PFSK-1 (cell line): ENCODE data around the gene PCSK9.

Experiments
- FOXP2 ChIP-seq: optimal IDR thresholded peaks from 2 replicates; pipeline ENCODE3; 2011; ENCODE audit warnings: borderline replicate concordance, control low read depth, inconsistent platforms; ENCODE audit not compliant: insufficient read depth; ENCODE audit errors: extremely low read length, extremely low read depth
- POLR2AphosphoS5 ChIP-seq: IDR thresholded peaks from 2 replicates; pipeline ENCODE4 v1.6.1; 2012; ENCODE audit warnings: low read depth, mild to moderate bottlenecking, control low read depth, low read length, moderate library complexity
- SIN3A ChIP-seq: IDR thresholded peaks from 2 replicates; pipeline ENCODE4 v1.6.1; 2012; ENCODE audit warnings: mild to moderate bottlenecking, low read length, moderate library complexity, borderline replicate concordance; ENCODE audit not compliant: insufficient read depth
- TAF1 ChIP-seq: IDR thresholded peaks from 2 replicates; pipeline ENCODE4 v1.6.1; 2012; ENCODE audit warnings: low read length, control low read depth, borderline replicate concordance; ENCODE audit not compliant: insufficient read depth
- TF ChIP-seq, protein P1 (sequence below), 2 experiments: IDR thresholded peaks; 2 replicates each; pipeline versions ENCODE4 v1.6.1 to v1.8.0; 2011 to 2012; ENCODE audit warnings: low read depth in 2 of 2, low read length in 2 of 2, control low read depth in 1 of 2, inconsistent platforms in 1 of 2, mild to moderate bottlenecking in 1 of 2, moderate library complexity in 1 of 2; ENCODE audit not compliant: insufficient read depth in 1 of 2

The PCSK9 gene

DNA sequence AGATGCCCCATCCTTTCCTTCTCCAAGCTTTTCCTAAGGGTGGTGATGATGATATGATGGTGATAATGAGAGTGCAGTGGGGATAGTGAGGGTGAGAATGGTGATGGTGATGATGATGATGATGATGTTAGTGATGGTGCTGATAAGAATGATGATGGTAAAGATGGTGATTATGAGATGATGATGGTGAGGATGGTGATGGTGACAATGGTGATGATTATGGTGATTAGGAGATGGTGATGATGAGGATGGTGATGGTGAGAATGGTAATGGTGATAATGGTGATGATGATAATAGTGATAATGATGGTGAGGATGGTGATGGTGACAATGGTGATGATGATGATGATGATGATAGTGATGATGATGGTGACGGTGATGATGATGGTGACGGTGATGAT is 36.7 kb upstream of the PCSK9 start:
- TF ChIP-seq, protein P1, sequence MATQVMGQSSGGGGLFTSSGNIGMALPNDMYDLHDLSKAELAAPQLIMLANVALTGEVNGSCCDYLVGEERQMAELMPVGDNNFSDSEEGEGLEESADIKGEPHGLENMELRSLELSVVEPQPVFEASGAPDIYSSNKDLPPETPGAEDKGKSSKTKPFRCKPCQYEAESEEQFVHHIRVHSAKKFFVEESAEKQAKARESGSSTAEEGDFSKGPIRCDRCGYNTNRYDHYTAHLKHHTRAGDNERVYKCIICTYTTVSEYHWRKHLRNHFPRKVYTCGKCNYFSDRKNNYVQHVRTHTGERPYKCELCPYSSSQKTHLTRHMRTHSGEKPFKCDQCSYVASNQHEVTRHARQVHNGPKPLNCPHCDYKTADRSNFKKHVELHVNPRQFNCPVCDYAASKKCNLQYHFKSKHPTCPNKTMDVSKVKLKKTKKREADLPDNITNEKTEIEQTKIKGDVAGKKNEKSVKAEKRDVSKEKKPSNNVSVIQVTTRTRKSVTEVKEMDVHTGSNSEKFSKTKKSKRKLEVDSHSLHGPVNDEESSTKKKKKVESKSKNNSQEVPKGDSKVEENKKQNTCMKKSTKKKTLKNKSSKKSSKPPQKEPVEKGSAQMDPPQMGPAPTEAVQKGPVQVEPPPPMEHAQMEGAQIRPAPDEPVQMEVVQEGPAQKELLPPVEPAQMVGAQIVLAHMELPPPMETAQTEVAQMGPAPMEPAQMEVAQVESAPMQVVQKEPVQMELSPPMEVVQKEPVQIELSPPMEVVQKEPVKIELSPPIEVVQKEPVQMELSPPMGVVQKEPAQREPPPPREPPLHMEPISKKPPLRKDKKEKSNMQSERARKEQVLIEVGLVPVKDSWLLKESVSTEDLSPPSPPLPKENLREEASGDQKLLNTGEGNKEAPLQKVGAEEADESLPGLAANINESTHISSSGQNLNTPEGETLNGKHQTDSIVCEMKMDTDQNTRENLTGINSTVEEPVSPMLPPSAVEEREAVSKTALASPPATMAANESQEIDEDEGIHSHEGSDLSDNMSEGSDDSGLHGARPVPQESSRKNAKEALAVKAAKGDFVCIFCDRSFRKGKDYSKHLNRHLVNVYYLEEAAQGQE (IDR thresholded peaks at IDR 0.05; ENCODE audit: insufficient read depth in 1 of 2, low read depth in 2 of 2, low read length in 2 of 2): no peak
- TF ChIP-seq POLR2AphosphoS5 (no peak), FOXP2 (no peak), TAF1 (no peak), SIN3A (no peak)

DNA sequence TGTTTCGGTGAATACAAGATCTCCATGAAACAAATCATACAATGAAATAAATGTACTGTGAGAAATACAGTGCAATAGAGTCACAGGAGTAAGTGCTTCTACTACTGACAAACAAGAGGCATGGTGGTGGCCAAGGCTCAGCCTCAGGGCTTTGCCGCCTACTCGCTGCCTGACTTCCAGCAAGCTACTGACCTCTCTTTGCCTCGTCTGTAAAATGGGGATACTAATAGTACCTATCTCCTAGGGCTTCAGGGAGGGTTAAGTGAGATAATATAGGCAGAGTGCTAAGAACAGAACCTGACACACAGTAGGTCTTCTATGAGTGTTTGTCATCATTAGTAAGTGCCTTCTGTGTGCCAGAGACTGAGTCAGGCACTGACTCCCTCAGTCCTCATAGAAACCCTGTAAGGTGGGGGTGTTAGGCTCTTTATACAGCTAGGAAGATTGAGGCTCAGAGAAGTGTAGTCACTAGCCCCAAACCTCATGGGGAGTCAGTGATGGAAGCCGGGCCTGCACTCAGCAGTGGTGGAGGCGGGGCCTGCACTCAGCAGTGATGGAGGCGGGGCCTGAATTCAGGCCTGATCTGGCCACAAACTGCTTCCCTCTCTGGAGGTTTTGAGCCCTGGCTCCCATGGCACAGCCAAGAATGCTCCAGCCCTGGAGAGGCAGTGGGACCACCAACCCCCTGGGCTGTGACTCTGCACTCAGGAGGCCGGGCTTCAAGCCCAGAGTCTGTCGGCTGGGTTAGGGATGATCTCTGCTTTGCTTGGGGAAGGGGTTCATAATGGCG is 33.8 kb upstream of the PCSK9 start:
- TF ChIP-seq TAF1 (no peak), FOXP2 (no peak), POLR2AphosphoS5 (no peak), SIN3A (no peak)
- TF ChIP-seq, protein P1 (IDR thresholded peaks at IDR 0.05; ENCODE audit: insufficient read depth in 1 of 2, low read depth in 2 of 2, low read length in 2 of 2): no peak

DNA sequence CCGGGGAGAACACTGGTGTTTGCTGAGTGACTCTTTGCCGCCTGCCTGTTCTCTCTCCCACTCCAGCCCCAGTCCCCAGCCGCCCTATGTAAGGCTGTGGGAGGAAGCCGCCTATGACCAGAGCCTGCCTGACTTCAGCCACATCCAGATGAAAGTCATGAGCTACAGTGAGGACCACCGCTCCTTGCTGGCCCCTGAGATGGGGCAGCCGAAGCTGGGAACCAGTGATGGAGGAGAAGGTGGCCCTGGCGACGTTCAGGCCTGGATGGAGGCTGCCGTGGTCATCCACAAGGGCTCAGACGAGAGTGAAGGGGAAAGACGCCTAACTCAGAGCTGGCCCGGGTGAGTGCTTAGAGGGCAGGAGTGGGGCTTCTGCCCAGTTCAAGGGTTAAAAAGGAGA is 32.4 kb upstream of the PCSK9 start:
- TF ChIP-seq, protein P1 (IDR thresholded peaks at IDR 0.05; ENCODE audit: insufficient read depth in 1 of 2, low read depth in 2 of 2, low read length in 2 of 2): no peak
- TF ChIP-seq POLR2AphosphoS5: no peak
- TF ChIP-seq FOXP2: no peak
- TF ChIP-seq TAF1: no peak
- TF ChIP-seq SIN3A: no peak

DNA sequence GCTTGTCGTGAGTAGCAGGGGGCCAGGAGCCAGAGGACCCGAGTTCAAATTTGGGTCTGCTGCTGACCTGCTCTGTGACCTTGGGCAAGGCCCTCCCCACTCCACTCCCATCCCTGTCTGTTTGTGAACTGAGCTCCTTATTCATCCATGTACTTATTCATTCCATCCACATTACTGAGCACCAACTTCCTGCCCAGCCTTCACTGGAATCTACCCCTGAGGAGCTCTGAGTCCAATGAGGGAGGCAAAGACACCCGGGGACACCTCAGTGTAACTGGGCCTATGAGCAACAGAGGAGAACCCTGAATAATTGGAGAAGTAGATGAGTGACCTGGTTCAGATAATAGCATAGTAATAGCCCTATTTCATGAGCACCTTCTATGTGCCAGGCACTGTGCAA is 31.7 kb upstream of the PCSK9 start:
- no peak for TF ChIP-seq FOXP2
- TF ChIP-seq, protein P1 (IDR thresholded peaks at IDR 0.05; ENCODE audit: insufficient read depth in 1 of 2, low read depth in 2 of 2, low read length in 2 of 2): no peak
